HL-60/S4 treated with phorbol 12-myristate 13-acetate at 8.2 ng/mL for 4 days and 3 days (cell line): ENCODE data around the gene CHRNG.

Experiments
- in situ Hi-C: fragments of 300-500 bp; cut with MboI; formaldehyde crosslinking; loops from 2 replicates; pipeline ENCODE4 v1.15.0; 2022; ENCODE audit warnings: low sequenced_read_pairs

The CHRNG gene, protein sequence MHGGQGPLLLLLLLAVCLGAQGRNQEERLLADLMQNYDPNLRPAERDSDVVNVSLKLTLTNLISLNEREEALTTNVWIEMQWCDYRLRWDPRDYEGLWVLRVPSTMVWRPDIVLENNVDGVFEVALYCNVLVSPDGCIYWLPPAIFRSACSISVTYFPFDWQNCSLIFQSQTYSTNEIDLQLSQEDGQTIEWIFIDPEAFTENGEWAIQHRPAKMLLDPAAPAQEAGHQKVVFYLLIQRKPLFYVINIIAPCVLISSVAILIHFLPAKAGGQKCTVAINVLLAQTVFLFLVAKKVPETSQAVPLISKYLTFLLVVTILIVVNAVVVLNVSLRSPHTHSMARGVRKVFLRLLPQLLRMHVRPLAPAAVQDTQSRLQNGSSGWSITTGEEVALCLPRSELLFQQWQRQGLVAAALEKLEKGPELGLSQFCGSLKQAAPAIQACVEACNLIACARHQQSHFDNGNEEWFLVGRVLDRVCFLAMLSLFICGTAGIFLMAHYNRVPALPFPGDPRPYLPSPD

DNA sequence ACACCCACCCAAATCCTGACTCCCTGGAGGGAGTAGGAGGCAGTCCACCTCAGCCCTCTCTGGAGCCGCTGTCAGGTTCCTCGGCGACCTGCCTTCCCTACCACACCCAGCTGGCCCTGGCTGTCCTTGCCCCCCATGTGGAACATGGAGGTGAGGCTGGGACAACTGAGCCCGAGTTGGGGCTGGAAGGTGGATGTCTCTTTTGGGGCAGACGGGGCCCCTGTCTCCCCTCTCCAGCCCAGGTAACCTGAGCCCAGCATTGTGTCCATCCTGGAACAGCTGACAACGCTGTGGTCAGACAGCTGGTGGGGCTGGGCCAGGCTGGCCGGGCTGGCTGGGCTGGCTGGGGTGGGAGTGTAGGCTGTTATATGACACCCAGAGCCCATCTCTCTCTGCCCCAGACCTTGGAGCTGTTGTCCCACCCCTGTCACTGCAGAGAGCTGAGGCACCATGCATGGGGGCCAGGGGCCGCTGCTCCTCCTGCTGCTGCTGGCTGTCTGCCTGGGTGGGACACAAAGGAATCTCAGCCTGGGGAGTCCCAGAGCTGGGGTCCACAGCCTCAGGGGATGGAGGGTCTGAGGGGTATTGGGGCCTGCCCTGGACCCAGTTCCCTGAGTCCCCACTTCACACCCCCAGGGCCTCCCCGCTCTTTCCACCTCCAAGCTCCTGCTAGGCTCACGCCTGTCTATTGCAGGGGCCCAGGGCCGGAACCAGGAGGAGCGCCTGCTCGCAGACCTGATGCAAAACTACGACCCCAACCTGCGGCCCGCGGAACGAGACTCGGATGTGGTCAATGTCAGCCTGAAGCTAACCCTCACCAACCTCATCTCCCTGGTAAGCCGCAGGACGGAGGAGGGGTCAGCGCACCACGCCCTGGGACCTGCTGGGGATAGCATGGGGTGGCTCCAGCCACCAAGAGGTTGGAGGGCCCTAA lies at the start of gene CHRNG:
CHRNG (plus strand) TSS at position 395 of the 934 bp plus-strand sequence; CDS start at position 451, 56 bp downstream.
- in situ Hi-C loops, result no loop called here

DNA sequence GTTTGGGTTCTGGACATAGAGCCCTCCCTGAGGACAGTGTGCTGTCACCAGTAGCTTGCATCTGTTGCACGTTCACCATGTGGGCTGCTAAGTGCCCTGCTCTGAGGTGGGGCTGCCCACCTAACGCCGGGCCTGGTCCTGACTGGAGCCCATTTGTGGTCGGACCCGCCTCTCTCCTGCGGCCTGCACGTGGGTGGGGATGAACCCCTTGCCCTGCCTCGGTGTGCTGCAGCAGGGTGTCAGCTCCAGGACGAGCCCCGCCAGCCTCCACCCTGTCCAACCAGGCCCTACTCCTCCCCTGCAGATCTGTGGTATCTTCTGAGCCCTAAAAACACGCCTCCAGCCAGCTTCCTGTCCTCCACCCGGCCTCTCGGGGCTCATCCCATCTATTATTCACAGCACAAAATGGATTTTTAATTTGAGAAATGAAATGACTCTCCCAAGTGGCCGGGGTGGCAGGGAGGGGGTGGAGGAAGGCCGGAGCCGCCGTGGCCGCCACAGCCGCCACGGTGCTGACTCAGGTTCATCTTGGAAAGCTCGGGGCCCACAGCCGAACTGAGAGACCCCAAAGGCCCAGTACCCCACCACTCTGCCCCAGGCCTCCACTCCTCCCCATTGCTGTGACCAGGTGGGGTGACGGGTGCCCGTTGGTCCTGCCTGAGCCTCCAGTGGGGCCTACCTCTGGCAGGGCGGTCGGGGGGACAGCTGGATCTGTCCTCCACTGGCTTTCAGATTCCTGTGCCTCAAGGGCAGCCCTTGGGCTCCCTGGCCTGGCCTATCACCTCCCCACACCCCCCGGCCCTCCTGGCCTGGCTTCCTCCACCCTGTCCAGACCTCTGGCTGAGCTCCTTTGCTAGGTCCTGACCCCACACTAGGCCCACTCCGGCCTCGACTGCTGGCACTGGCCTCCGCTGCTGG lies 49.0 kb upstream of the CHRNG start:
- in situ Hi-C loops, result no loop called here

DNA sequence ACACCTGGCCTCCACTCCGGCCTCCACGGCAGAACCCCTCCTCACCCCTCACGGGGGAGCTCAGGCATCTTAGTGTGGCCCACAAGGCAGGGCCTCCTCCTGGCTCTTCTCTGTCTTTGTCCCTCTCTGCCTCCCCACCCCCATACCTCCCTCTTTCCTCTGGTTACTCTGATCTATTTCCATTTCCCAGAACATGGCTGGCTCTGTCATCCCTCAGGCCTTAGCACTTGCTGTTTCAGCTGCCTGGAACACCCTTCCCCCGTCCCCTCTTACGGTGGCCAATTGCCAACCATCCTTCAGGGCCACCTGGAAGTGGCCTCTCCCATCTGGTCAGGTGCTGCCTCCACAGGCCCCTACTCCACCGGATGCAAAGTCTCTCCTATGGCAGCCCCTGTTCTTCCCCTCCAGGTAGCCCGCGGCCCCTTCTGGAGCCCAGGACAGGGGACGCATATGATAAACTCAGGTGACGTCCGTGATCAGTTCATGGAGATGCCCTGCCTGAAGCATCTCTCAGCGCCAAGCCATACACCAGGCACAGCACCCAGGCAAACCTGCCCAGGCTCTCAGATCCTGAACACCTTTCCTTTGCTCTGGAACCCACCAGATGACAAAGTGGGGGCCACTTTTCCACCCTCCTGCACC lies 48.2 kb upstream of the CHRNG start:
- in situ Hi-C loops, result no loop called here

DNA sequence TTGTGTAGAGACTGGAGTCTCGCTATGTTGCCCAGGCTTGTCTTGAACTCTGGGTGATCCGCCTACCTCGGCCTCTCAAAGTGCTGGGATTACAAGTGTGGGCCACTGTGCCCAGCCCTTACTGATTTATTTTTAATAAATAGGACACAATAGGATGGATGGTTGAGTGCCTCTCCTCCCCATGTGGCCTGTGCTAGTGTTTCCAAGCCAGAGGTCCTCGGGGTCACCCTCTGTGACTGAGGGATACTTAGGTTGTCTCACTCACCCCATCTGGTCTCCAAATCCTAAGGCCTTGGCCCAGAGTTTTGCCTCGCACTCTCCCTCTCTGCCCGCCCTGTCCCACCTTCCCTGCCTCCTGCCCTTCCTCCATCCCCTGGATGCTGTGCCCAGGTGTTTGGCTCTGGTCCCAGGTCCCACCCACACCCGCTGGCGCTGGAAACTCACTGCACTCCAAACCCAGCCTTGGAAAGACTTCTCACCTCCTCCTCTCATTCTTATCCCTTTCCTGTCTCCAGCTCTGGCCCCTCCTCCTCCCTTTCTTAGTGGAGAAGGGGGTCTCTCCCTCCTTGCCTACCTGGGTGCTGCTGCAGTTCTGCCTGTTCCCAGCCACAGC lies 47.1 kb upstream of the CHRNG start:
- in situ Hi-C loops, result no loop called here

DNA sequence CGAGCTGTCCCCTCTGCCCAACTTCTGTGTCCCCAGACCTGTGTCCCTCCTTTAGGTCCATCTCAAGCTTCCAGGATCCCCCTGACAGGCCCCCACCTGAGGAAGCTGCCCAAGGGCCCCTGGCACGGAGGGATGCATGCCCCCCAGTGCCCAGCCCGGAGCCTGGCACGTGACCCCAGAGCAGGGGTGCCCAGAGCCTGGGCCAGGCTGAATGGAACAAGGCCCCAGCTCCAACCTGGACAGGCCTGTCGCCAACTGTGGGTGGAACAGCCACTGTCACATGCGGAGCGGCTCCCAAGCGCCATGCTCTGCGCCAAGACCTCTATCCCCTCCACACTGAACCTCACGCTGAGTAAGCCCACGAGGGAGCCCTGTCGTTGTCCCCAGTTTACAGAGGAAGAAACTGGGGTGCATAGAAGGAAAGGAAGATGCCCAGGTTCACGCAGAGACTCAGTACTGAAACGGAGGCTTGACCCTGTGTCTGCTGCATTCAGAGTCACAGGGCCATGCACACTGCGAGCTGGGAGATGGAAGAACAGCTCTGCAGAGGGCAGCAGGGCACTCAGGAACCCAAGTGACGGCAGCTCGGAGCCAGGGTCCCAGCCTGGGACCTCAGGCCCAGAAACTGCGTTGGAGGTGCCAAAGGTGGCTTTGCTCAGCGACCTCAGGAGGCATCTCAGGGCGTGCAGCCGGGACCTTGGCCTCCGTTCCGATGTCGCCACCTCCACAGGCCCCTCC lies 46.4 kb upstream of the CHRNG start:
- in situ Hi-C loops, result no loop called here

DNA sequence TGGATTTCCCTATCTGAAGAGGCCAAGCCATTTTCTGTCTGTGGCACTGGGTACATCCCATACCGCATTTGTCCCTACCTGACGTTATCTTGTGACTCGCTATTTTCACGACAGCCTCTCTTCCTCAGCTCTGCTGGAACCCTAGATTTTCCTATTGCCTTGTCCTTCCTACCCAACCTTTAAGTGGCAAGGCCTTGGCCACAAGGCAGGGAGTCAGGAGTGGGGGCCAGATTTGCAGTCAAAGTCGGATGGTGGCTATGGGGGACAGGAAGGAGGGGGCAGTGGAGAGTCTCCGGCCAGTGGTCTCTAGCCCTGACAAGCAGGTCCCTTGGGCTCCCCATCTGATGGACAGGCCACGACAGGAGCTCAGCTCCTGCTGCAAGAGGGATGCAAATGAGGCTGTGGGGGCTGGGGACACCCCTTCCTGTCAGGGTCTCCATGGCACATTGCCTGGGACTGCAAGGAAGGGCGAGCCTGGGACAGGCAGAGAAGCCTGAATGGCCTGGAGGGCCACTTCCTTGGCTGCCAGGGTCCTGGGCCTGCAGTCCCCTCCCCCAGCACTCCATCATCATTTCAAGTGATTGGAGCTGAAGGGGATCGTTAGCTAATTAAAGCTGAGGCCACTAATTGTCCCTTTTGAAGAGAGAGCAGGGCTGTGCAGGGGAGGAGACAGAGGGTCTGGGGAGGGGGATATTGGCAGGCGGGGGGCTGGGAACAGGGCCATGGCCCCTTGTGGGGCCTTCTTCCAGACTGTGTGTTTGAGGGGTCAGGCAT lies 45.6 kb upstream of the CHRNG start:
- in situ Hi-C loops, result no loop called here

DNA sequence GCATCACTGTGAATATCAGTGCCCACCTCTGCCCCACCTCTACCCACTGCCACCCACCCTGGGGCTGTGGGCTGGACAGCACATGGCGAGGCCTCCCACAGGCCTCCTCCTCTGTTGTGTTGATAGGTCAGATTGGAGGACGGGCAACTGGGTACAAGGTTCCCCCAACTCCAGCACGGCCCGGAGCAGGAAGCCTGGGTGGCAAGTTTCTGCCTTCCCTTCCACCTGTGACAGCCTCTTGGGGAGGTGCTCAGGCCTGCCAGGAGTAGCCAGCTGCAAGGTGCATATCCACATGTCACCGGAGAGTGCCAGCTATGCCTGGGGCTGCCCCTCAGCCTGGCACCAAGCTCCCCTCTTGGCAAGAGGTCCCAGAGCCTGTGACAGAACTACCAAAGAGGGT lies 45.0 kb upstream of the CHRNG start:
- in situ Hi-C loops, result no loop called here

DNA sequence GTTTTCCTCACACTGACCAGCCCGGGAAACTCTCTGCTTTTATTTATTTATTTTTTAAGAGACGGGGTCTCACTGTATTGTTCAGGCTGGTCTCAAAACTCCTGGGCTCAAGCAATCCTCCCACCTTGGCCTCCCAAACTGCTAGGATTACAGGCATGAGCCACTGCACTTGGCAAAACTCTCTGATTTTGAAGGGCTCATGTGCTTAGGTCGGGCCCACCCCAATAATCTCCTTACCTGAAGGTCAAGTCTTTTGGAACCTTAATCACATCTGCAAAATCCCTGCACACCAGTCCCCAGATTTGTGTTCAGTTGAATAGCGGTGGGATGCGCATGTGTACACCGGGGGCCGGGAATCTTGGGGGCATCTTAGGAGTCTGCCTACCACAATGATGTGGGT lies 44.2 kb upstream of the CHRNG start:
- in situ Hi-C loops, result no loop called here

DNA sequence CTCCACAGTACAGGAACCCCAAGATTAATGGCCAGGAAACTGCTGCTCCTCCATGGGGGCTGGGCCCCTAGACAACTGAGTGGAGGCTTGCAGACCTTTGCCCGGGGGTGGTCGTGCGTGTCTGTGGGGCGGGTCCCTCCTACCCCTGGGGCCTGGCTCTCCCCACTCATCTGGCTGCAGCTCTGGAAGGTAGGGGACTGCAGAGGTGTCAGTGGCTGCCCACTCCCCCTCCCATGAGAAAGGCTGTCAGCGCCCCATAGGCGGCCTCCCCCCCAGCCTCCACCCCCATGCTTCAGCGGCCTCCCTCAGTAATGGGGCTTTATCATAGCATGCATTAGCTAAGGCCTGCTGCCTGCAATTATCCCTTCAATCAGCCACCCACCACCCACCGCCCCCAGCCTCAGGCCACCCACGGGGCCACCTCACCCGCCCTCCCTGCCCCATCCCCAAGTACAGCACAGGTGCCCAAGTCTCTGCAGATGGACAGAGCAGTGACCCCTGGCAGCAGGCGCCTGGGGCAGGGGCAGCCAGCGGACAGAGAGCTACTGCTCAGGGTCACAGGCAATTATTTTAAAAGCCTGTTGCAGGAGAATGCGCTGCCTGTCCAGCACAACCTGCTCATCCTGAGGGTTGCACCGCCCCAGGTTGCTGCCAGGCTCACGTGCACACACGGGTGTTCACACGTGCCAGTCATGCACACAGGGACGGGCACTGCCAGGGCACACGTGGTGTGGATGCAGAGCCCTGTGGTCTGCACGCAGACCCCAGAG lies 42.8 kb upstream of the CHRNG start:
- in situ Hi-C loops, result no loop called here

DNA sequence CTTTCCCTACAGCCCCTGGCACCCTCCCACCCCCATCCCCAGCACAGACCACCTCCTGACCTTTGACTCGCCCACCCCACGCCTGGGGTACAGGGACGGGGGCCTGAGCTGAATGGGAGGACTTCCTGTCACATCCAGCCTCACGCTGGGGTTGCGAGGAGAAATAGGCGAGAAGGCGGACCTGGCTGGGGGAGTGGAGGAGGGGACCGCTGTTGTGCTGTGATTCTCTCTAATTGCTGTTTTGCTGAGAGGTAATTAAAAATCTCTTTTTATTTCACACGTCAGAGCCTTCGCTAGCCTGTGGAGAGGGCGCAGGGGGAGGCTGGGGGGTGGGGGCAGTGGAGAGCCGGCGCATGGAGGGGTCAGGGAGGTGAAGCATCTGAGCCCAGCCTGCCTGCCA lies 42.1 kb upstream of the CHRNG start:
- in situ Hi-C loops, result no loop called here

DNA sequence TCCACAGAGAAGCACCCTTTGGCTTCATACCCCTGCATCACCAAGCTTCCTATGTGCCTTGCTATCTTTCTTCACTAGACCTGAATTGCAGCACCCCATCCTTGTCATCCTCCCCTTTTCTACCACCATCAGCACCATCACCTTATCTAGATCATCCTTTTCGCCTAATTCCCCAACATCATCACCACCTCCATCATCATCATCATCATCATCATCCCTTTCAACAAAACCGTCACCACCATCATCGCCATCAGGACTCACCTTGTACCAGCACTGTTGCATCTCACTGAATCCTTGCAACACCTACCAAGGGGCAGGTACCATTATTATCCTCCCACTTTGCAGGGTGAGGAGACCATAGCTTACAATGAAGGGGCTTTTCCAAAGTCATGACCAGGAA lies 41.0 kb upstream of the CHRNG start:
- in situ Hi-C loops, result no loop called here

DNA sequence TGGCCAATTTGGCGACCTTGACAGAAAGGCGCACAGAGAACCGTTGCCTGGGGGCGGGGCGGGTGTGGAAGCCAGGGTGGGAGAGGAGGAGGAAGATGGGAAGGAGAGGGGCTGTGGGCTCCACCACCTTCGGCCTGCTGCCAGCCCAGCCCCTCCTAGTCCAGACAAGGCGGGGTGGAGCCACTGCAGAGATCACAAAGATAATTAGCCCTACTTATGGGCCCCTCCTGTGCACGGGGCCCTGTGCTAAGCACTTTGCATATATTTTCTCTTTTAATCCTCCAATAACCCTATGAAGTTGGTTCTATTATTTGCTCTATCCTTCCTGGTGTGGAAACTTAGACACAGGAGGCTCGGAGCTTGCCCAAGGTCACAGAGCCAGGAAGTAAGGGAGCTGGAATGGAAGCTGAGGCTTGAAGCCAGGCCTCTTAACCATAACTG lies 38.1 kb upstream of the CHRNG start:
- in situ Hi-C loops, result no loop called here

DNA sequence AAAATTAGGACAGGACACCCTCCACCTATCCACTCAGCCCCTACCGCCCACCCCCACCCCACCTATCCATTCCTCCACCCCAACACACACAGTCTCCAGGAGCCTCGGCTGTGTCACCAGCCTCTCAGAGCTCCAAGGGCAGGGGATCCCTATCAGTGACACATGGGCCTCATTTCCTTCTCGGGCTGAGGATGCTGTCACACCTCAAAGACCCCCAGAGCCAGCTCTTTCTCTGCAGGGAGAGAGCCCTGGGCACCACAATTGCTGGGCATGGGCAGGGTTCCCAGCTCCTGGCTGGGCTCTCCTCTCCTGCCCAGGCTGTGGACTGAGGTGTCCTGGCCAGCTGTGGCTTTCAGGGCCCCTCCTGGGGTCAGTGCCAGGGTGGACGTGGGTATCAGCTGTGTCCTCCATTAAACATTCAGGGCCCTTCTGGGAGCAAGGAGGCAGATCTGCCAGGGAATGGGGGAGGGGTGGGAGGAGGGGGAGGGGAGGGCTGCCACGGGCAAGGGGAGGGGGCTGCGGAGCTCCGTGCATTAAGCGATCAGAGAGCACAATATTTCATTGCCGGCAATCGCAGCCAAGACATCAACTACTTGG lies 37.6 kb upstream of the CHRNG start:
- in situ Hi-C loops, result no loop called here

DNA sequence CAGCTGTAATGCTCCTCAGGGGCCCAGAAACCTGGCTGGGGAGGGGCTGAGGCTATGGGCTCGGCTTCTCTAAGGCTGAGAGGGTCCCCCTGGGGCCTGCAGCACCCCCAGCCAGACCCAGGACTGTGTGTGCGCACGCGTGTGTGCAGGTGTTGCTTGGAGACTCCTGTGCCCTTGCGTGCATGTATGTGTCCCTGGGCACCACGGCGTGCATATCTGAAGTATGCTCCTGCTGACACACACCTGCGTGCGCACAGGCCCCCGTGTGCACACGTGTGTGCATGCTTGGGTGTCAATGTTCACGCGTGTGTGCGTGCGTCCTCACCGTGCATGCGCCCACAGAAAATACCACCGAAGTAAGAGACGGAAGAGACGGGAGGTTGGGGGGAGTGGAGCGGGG lies 37.0 kb upstream of the CHRNG start:
- in situ Hi-C loops, result no loop called here

DNA sequence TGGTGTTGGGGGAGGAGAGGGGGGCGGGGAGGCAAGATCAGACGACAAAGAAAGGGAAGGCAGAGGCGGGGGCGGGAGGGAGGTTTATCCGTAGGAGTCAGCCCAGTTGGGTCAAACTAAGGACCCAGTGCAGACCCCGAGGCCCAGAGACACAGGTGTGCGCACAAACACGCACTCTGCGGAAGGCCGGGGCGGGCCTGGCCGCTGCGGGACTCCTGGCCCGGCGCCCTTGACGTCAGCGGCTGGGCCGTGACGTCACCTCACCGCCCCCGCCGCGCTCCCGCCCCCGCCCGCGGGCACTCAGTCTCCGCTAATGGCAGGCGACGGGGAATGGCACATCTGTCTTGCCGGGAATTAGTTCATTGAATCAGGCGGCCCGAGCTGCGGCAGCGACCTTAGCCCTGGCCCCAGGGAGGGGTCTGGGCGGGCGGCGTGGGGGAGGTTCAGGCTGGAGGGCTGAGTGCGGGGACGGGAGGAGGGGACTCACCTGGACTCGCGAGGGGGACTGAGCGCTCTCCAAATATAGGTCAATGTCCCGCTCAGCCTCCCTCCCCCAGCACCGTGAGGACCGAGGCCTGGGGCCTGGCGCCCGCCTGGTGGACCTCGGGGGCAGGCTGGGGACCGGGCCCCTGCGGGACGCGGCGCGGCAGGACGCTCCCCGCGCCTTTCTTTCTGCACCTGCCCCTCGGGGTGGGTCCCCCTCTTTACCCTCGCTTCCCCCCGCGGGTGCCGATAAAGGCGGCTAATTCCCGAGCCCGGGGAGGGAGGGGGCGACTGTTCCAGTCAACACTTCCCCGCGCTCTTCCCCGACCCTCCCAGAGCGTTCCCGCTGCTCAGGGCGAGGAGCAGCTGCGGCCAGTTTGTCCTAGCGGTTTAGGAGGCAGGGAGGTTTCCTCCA lies 36.3 kb upstream of the CHRNG start:
- in situ Hi-C loops, result no loop called here

DNA sequence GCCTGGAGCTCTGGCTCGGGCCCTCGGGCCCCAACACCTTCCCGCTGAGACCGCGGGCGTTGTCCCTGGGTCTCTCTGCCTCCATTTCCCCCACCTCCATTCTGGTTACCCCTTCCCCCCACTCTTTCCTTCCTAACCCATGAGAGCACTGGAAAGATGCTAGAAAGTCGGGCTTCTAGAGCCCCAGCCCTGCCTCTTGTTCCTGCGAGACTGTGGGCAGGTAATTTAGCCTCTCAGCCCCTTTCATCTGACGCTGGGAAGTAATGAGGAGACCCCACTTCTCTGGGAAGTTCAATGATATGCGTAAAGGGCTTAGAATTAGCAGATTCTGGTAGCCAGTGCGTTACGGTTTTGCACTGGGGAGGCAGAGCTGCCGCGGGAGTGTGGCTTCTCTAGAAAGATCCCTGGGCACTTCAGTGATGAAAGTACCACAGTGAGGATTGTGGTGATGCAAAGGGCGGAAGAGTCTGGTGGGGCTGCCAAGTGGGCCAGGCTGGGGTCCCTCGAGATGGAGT lies 35.6 kb upstream of the CHRNG start:
- in situ Hi-C loops, result no loop called here
